GM23338 (cell line): Measurements from ENCODE around the gene CEND1. TPM values are rescaled to one million over a fixed set of nuclear protein-coding genes. Genes with fewer than 3 reads are reported as not detected.

Source experiments
- ATAC-seq: fragments of 200-7000 bp; cut with Tn5 transposase; 3 replicates; pipeline ENCODE4 v1.9.1; 2020
- DNase-seq: peaks from one replicate; pipeline ENCODE4 v3.0.0-alpha.2; 2015; ENCODE audit warnings: low spot score
- H2AFZ ChIP-seq: fragments of 200-600 bp; sonication (generic); 2 replicates; pipeline ENCODE4 v1.8.0; 2016; ENCODE audit warnings: antibody characterized with exemption, mild to moderate bottlenecking, moderate library complexity
- H3F3A ChIP-seq: fragments of 200-600 bp; sonication (generic); replicated peaks from 2 replicates; pipeline ENCODE4 v1.8.0; 2017; ENCODE audit warnings: antibody characterized with exemption, mixed run types, low read depth
- H3K27ac ChIP-seq: fragments of 200-600 bp; sonication (generic); 2 replicates; pipeline ENCODE4 v1.6.1; 2016; ENCODE audit warnings: low read depth
- H3K27me3 ChIP-seq: fragments of 200-600 bp; sonication (generic); 2 replicates; pipeline ENCODE4 v1.8.0; 2016; ENCODE audit warnings: mild to moderate bottlenecking, mixed run types, moderate library complexity; ENCODE audit not compliant: insufficient read depth
- H3K36me3 ChIP-seq: fragments of 200-600 bp; sonication (generic); 2 replicates; pipeline ENCODE4 v1.8.0; 2016; ENCODE audit warnings: mild to moderate bottlenecking; ENCODE audit not compliant: insufficient read depth
- H3K4me1 ChIP-seq: fragments of 200-600 bp; sonication (generic); 2 replicates; pipeline ENCODE4 v1.8.0; 2016; ENCODE audit warnings: mild to moderate bottlenecking, moderate library complexity; ENCODE audit not compliant: insufficient read depth
- H3K4me2 ChIP-seq: fragments of 200-600 bp; sonication (generic); 2 replicates; pipeline ENCODE4 v1.7.1; 2017; ENCODE audit warnings: mixed run types
- H3K4me3 ChIP-seq: fragments of 200-600 bp; sonication (generic); 2 replicates; pipeline ENCODE4 v1.6.1; 2016; ENCODE audit warnings: mixed run types
- H3K79me2 ChIP-seq: fragments of 200-600 bp; sonication (generic); replicated peaks from 2 replicates; pipeline ENCODE4 v1.8.0; 2017; ENCODE audit warnings: mild to moderate bottlenecking; ENCODE audit not compliant: insufficient read depth
- H3K9me2 ChIP-seq: fragments of 200-600 bp; sonication (generic); 2 replicates; pipeline ENCODE4 v1.8.0; 2017; ENCODE audit not compliant: insufficient read depth
- H4K20me1 ChIP-seq: fragments of 200-600 bp; sonication (generic); replicated peaks from 2 replicates; pipeline ENCODE4 v1.8.0; 2017; ENCODE audit warnings: mild to moderate bottlenecking; ENCODE audit not compliant: insufficient read depth
- H3K27ac Mint-ChIP-seq: 2 replicates; pipeline ENCODE4 v1.8.0; 2020; ENCODE audit warnings: inconsistent platforms, mild to moderate bottlenecking, moderate library complexity, mixed read lengths
- H3K27me3 Mint-ChIP-seq: 3 replicates; pipeline ENCODE4 v1.8.0; 2022; ENCODE audit warnings: low read depth, mild to moderate bottlenecking, moderate library complexity, mixed read lengths, inconsistent platforms; ENCODE audit not compliant: insufficient read depth, poor library complexity
- H3K36me3 Mint-ChIP-seq: 3 replicates; pipeline ENCODE4 v1.8.0; 2021; ENCODE audit warnings: low read depth, mild to moderate bottlenecking, inconsistent platforms, moderate library complexity, mixed read lengths
- H3K4me1 Mint-ChIP-seq: 3 replicates; pipeline ENCODE4 v1.8.0; 2020; ENCODE audit warnings: mild to moderate bottlenecking, inconsistent platforms, mixed read lengths
- H3K4me3 Mint-ChIP-seq: 3 replicates; pipeline ENCODE4 v1.8.0; 2021; ENCODE audit warnings: moderate library complexity, mild to moderate bottlenecking, inconsistent platforms, mixed read lengths
- H3K9me3 Mint-ChIP-seq: 3 replicates; pipeline ENCODE4 v1.8.0; 2020; ENCODE audit warnings: moderate library complexity, mild to moderate bottlenecking, inconsistent platforms, mixed read lengths
- CREB1 ChIP-seq: fragments of 250-450 bp; sonication (Bioruptor Pico); IDR thresholded peaks from 2 replicates; pipeline ENCODE4 v1.5.0; 2020; ENCODE audit warnings: low read depth, mild to moderate bottlenecking, moderate library complexity
- EZH2 ChIP-seq: fragments of 200-600 bp; sonication (generic); IDR thresholded peaks from one replicate; pipeline ENCODE4 v1.8.0; 2017; ENCODE audit warnings: antibody characterized with exemption, mild to moderate bottlenecking, low read depth; ENCODE audit not compliant: unreplicated experiment
- JUNB ChIP-seq: IDR thresholded peaks from one replicate; pipeline ENCODE4 v1.6.1; 2016; ENCODE audit warnings: antibody characterized with exemption; ENCODE audit not compliant: unreplicated experiment
- NANOG ChIP-seq: IDR thresholded peaks from 2 replicates; pipeline ENCODE4 v1.6.1; 2016; ENCODE audit warnings: antibody characterized with exemption, borderline replicate concordance
- REST ChIP-seq: IDR thresholded peaks from one replicate; pipeline ENCODE4 v1.6.1; 2018; ENCODE audit warnings: antibody characterized with exemption; ENCODE audit not compliant: unreplicated experiment
- STAT1 ChIP-seq: IDR thresholded peaks from one replicate; pipeline ENCODE4 v1.6.1; 2016; ENCODE audit warnings: antibody characterized with exemption; ENCODE audit not compliant: unreplicated experiment
- ZNF114 ChIP-seq: fragments of 250-450 bp; sonication (Bioruptor Pico); IDR thresholded peaks from 2 replicates; pipeline ENCODE4 v1.5.0; 2020; ENCODE audit warnings: mild to moderate bottlenecking, moderate library complexity
- ZNF331 ChIP-seq: fragments of 250-450 bp; sonication (Bioruptor Pico); IDR thresholded peaks from 2 replicates; pipeline ENCODE4 v1.5.0; 2020; ENCODE audit warnings: low read depth, mild to moderate bottlenecking, moderate library complexity
- ZNF462 ChIP-seq: fragments of 250-450 bp; sonication (Bioruptor Pico); IDR thresholded peaks from 2 replicates; pipeline ENCODE4 v1.5.0; 2020; ENCODE audit warnings: mild to moderate bottlenecking, moderate library complexity
- polyA plus RNA-seq: library from polyadenylated mRNA; unstranded; fragments of >200 nt; fragmentation: Nextera tagmentation; extraction: Ambion mirVana; gene quantifications from 2 replicates; pipeline ENCODE4 v1.2.1, GENCODE V29; 2016
- total RNA-seq: library from RNA; depleted of rRNA; stranded (reverse); fragments of >200 nt; shearing (Covaris generic); gene quantifications from 2 replicates; pipeline ENCODE4 v1.2.3, GENCODE V29; 2014

The CEND1 gene
- total and polyA plus RNA-seq, 2 experiments from 2014 or later = 4.8 to 5.5 TPM

- no peak overlapping the region for H3K27ac Mint-ChIP-seq
Measured at GRCh38 chr11:765802-766091, 24.1 kb downstream of the CEND1 start.

More at GRCh38 chr11:765802-766091, 24.1 kb downstream of the CEND1 start:
- peaks cover 8% of the 10 kb centered on the region for H3K4me1 ChIP-seq
- Mint-ChIP-seq H3K4me1 (peaks cover 10% of the 10 kb centered on the region), H3K36me3 (peaks cover 84% of the 10 kb centered on the region), H3K27me3 (peaks cover 32% of the 10 kb centered on the region), H3K9me3 (no peaks in the 10 kb centered on the region), H3K4me3 (no peak overlapping the region)
- H3K4me2 ChIP-seq = no peak overlapping the region
- TF ChIP-seq ZNF331 (CRISPR knock-in tag) (no peak), ZNF114 (no peak), NANOG (no peak), STAT1 (no peak), REST (no peak), ZNF462 (CRISPR knock-in tag) (no peak), EZH2 (no peak), JUNB (no peak), CREB1 (CRISPR knock-in tag) (no peak)
- peaks cover 6% of the 10 kb centered on the region; the same call in 1 of the 2 replicates for H4K20me1 ChIP-seq
- H3K9me2 ChIP-seq = no peaks in the 10 kb centered on the region
- no peaks in the 10 kb centered on the region for H3K27me3 ChIP-seq
- ATAC-seq (no peak), DNase-seq (no peak)
- H3K27ac ChIP-seq = peak overlapping the region; percentile 72; the same call in 1 of the 2 replicates
- no peaks in the 10 kb centered on the region for H3K79me2 ChIP-seq
- H3K4me3 ChIP-seq = no peak overlapping the region
- H3K36me3 ChIP-seq = peaks cover 31% of the 10 kb centered on the region
- H3F3A ChIP-seq = peaks cover 57% of the 10 kb centered on the region
- H2AFZ ChIP-seq = no peak overlapping the region
